Peyer's patch (tissue), 4 donors: ENCODE results near the gene DNAI1.

Source experiments
- CTCF ChIP-seq, 6 experiments: fragments of 450-650 bp in 4 of 6; fragments of 200-600 bp in 2 of 6; sonication (generic) in 1 of 6; IDR thresholded peaks; one replicate each; pipeline ENCODE4 v1.5.1; 2017 to 2019; ENCODE audit warnings: antibody characterized with exemption in 6 of 6, mild to moderate bottlenecking in 3 of 6, moderate library complexity in 1 of 6
- POLR2A ChIP-seq, 2 donors: fragments of 450-650 bp; IDR thresholded peaks; one replicate each; pipeline ENCODE4 v1.5.1; 2017; ENCODE audit warnings: antibody characterized with exemption in 2 of 2, mild to moderate bottlenecking in 2 of 2, moderate library complexity in 2 of 2

GRCh38 chr9:34502471-34502870 is 43.9 kb downstream of the DNAI1 start:
- no peak for TF ChIP-seq CTCF (IDR thresholded peaks at IDR 0.05)
- TF ChIP-seq POLR2A (IDR thresholded peaks at IDR 0.05): no peak
